Measurements from ENCODE around the gene ELP5. TPM values are rescaled to one million over a fixed set of nuclear protein-coding genes. Genes with fewer than 3 reads are reported as not detected.

ELP5 gene
- total and polyA plus RNA-seq, 10 of the 15 experiments (the other 5 are each of a cell fraction or from before 2014, with no cell fraction given), result 41.1 to 109 (median 77.5) TPM

DNA sequence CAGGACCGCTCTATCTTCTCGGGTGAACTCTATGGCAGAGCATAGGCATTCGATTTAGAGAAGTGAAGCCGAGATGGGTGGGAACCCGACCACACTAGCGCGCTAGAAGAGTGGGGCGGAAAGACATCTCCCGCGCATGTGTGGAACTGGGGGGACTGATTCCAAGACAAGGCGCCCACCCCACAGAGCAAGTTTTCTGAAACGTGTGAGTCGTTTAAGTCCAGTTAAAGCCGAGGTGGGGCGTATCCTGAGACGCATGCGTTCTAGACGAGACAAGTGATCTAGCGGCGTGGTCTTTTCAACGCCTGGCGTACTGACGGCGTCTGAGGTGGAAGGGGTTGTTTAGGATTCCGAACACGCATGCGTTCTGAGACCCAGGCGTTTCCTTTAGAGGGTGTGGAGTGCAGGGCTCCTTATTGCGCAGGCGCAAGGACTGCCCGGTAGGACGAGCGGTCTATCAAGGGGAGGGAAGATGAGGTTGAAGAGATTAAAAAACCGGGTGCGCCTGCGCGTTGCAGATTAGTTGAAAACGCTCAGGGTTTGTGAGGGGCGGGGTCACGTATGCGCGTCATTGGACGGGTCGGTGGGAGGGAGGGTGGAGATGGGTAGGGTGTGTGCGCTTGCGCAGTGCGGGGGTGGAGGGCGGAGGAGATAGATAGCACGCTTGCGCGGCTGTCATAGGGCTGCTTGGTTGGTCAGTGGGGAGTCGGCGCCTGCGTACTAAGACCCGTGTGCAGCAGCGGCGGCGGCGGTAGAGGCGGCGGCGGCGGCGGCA is 55.1 kb downstream of the ELP5 start, which contains the start of gene EIF5A (continued):
- TF ChIP-seq RFX5 (IDR thresholded peaks at IDR 0.05; ENCODE audit: low read depth, low read length) (no peak), RAD21 (IDR thresholded peaks at IDR 0.05; ENCODE audit: insufficient read depth, low read depth, low read length) (no peak), TAF1 (IDR thresholded peaks at IDR 0.05; ENCODE audit: borderline replicate concordance, low read depth, low read length) (peak; percentile 76), SKIL (IDR thresholded peaks at IDR 0.05; ENCODE audit: low read depth, poor library complexity, severe bottlenecking) (peak; percentile 27), ZNF24 (IDR thresholded peaks at IDR 0.05) (no peak; the same call in 1 of the 2 replicates), YY1 (IDR thresholded peaks at IDR 0.05; ENCODE audit: low read depth, low read length) (peak; percentile 97; the same call in 1 of the 2 replicates), ZBED1 (IDR thresholded peaks at IDR 0.05; ENCODE audit: borderline replicate concordance) (peak; percentile 46; the same call in 1 of the 2 replicates), YBX1 (IDR thresholded peaks at IDR 0.05) (no peak), MEF2B (IDR thresholded peaks at IDR 0.05; ENCODE audit: partially characterized antibody, poor library complexity, severe bottlenecking) (no peak), BRCA1 (IDR thresholded peaks at IDR 0.05; ENCODE audit: low read depth, low read length) (no peak), TCF12 (IDR thresholded peaks at IDR 0.05; ENCODE audit: low read depth, low read length) (no peak), KDM1A (IDR thresholded peaks at IDR 0.05; ENCODE audit: borderline replicate concordance) (no peak), CBFB (IDR thresholded peaks at IDR 0.05; ENCODE audit: low read depth) (peak; percentile 15), CREB1 (IDR thresholded peaks at IDR 0.05; ENCODE audit: low read depth) (peak; percentile 90)
- TF ChIP-seq, protein P1, sequence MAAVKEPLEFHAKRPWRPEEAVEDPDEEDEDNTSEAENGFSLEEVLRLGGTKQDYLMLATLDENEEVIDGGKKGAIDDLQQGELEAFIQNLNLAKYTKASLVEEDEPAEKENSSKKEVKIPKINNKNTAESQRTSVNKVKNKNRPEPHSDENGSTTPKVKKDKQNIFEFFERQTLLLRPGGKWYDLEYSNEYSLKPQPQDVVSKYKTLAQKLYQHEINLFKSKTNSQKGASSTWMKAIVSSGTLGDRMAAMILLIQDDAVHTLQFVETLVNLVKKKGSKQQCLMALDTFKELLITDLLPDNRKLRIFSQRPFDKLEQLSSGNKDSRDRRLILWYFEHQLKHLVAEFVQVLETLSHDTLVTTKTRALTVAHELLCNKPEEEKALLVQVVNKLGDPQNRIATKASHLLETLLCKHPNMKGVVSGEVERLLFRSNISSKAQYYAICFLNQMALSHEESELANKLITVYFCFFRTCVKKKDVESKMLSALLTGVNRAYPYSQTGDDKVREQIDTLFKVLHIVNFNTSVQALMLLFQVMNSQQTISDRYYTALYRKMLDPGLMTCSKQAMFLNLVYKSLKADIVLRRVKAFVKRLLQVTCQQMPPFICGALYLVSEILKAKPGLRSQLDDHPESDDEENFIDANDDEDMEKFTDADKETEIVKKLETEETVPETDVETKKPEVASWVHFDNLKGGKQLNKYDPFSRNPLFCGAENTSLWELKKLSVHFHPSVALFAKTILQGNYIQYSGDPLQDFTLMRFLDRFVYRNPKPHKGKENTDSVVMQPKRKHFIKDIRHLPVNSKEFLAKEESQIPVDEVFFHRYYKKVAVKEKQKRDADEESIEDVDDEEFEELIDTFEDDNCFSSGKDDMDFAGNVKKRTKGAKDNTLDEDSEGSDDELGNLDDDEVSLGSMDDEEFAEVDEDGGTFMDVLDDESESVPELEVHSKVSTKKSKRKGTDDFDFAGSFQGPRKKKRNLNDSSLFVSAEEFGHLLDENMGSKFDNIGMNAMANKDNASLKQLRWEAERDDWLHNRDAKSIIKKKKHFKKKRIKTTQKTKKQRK (IDR thresholded peaks at IDR 0.05; ENCODE audit: low read depth, low read length), result no peak
